Breast epithelium (tissue), 4 donors: ENCODE results near the gene RNF111. TPM values are rescaled to one million over a fixed set of nuclear protein-coding genes. Genes with fewer than 3 reads are reported as not detected.

Experiments used
- DNase-seq, 2 donors: peaks; one replicate each; pipeline ENCODE4 v3.0.0-alpha.2; 2019; ENCODE audit warnings: low spot score in 2 of 2
- H3K27ac ChIP-seq, 2 donors: fragments of 200-600 bp; sonication (generic) in 1 of 2; one replicate each; pipeline ENCODE4 v1.5.1; 2016 to 2019; ENCODE audit warnings: mild to moderate bottlenecking in 1 of 2
- H3K27me3 ChIP-seq, 2 donors: fragments of 200-600 bp; sonication (generic) in 1 of 2; one replicate each; pipeline versions ENCODE4 v1.5.1 to v1.6.0; 2017 to 2019; ENCODE audit warnings: control low read depth in 1 of 2, mild to moderate bottlenecking in 1 of 2
- H3K36me3 ChIP-seq: fragments of 200-600 bp; one replicate; pipeline ENCODE4 v1.5.1; 2019
- H3K4me1 ChIP-seq, 2 donors: fragments of 200-600 bp; sonication (generic); one replicate each; pipeline ENCODE4 v1.5.1; 2016 to 2019; ENCODE audit warnings: control low read depth in 1 of 2
- H3K4me3 ChIP-seq, 3 donors: fragments of 200-600 bp; sonication (generic); 1 replicate in 2 of 3; 2 replicates in 1 of 3; pipeline ENCODE4 v1.5.1; 2016 to 2019; ENCODE audit warnings: mild to moderate bottlenecking in 3 of 3, moderate library complexity in 2 of 3
- H3K9me3 ChIP-seq, 2 donors: fragments of 200-600 bp; sonication (generic) in 1 of 2; one replicate each; pipeline ENCODE4 v1.5.1; 2016 to 2019; ENCODE audit warnings: control low read depth in 1 of 2
- CTCF ChIP-seq, 3 donors: fragments of 450-650 bp; IDR thresholded peaks; one replicate each; pipeline ENCODE4 v1.5.1; 2016 to 2017; ENCODE audit warnings: antibody characterized with exemption in 3 of 3, mild to moderate bottlenecking in 3 of 3, moderate library complexity in 3 of 3
- POLR2A ChIP-seq: fragments of 450-650 bp; IDR thresholded peaks from one replicate; pipeline ENCODE4 v1.6.1; 2016; ENCODE audit warnings: antibody characterized with exemption, mild to moderate bottlenecking, moderate library complexity
- POLR2AphosphoS5 ChIP-seq, 3 donors: sonication (generic); formaldehyde crosslinking; IDR thresholded peaks; one replicate each; pipeline ENCODE4 v1.6.1; 2017; ENCODE audit warnings: antibody characterized with exemption in 3 of 3
- intact Hi-C: fragments of 100-400 bp; cut with DNase I; formaldehyde crosslinking; loops from one replicate; pipeline ENCODE4 v1.15.1; 2023; ENCODE audit warnings: low total_unique reads
- total RNA-seq, 3 donors: library from RNA; depleted of rRNA; stranded (reverse); fragments of >200 nt; gene quantifications; one replicate each; pipeline ENCODE4 v1.1.0, GENCODE V29; 2016

The RNF111 gene
- total RNA-seq, 3 donors from 2014 or later, result 18.4 to 36.9 (median 27.9) TPM

DNA sequence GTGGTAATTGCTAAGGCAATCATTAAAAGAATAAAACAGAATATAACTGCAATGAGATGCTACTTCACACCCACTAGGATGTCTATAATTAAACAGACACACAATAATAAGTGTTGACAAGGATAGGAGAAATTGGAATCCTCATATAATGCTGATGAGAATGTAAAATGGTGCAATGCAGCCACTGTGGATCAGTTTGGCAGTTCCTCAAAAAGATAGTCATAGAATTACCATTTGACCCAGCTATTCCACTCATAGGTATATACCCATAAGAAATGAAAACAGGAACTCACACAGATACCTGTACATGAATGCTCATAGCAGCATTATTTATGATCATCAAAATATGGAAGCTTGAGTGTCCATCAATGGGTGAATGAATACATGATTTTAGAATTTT, 9.6 kb upstream of the RNF111 start:
- TF ChIP-seq POLR2A, result no peak
- Histone ChIP-seq H3K27me3 (no peaks in the 10 kb centered on the region), H3K36me3 (no peaks in the 10 kb centered on the region), H3K4me3 (no peak overlapping the region), H3K9me3 (no peaks in the 10 kb centered on the region), H3K27ac (no peak overlapping the region), H3K4me1 (no peaks in the 10 kb centered on the region)
- intact Hi-C loops, result no loop called here
- no peak for DNase-seq

DNA sequence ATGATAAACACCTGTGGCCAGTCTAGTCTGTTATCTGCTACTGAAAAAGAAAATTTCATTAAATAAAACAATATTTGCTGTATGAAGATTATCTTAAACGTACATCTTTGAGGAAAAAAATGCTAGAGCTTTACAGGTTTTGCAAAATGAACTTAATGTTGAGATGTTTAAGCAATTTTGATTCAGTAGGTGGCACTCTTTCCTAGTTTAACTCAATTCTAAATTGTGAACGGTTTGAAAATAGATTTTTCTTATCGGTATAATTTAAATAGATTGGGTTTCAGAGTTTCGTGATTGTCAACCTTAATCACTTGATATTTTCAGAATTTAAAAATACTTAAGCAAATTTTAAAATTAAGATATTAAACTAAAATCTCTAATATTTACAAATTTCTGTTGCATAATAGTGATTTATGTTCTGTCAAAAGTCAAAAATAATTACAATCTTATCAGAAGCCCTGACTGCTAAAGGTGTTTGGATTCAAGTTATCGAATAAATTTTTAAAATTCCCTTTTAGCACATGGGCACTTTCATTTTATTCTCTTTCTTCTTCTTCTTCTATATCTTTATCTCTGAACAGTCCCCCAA, 7.0 kb upstream of the RNF111 start:
- Histone ChIP-seq H3K4me3 (no peak overlapping the region), H3K36me3 (no peaks in the 10 kb centered on the region), H3K27ac (no peak overlapping the region), H3K27me3 (no peaks in the 10 kb centered on the region), H3K9me3 (no peaks in the 10 kb centered on the region), H3K4me1 (no peaks in the 10 kb centered on the region)
- TF ChIP-seq CTCF (IDR thresholded peaks at IDR 0.05), result peak in 2 of 3 donors; percentile 52 to 56
- TF ChIP-seq POLR2A, result no peak
- intact Hi-C loops, result no loop called here
- no peak for DNase-seq

- TF ChIP-seq POLR2AphosphoS5 (IDR thresholded peaks at IDR 0.05) (no peak), CTCF (IDR thresholded peaks at IDR 0.05) (no peak), POLR2A (no peak)
- no peak for DNase-seq
- no peak overlapping the region for H3K27ac ChIP-seq
- no peaks in the 10 kb centered on the region for H3K27me3 ChIP-seq
- no peaks in the 10 kb centered on the region for H3K4me1 ChIP-seq
- H3K36me3 ChIP-seq, result no peaks in the 10 kb centered on the region
- H3K4me3 ChIP-seq, result no peak overlapping the region
- intact Hi-C loops, result no loop called here
- H3K9me3 ChIP-seq, result no peaks in the 10 kb centered on the region
Measured at GRCh38 chr15:58981808-58982475, 5.5 kb upstream of the RNF111 start.

DNA sequence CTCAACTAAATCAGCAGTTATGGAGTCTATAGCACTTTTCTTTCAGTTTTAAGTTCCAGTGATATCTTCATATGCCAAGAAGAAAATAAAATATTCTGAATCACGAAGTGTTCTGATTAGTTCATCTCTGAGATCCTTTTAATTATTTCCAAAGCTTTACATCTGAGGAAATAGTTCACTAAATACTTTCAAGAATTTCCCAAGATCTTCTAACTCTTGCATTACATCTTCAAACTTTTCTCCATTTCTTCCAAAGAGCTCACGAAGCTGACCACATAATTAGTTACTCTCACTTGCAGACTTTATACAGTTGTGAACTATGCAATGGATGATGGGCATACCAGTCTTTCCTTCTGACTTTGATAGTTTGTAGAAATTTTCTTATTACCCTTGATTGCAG, 4.2 kb upstream of the RNF111 start:
- DNase-seq, result no peak
- Histone ChIP-seq H3K4me3 (no peak overlapping the region), H3K9me3 (no peaks in the 10 kb centered on the region), H3K36me3 (no peaks in the 10 kb centered on the region), H3K27ac (no peak overlapping the region), H3K27me3 (no peaks in the 10 kb centered on the region), H3K4me1 (no peaks in the 10 kb centered on the region)
- TF ChIP-seq CTCF (IDR thresholded peaks at IDR 0.05) (no peak), POLR2AphosphoS5 (IDR thresholded peaks at IDR 0.05) (no peak), POLR2A (no peak)
- intact Hi-C loops, result no loop called here

DNA sequence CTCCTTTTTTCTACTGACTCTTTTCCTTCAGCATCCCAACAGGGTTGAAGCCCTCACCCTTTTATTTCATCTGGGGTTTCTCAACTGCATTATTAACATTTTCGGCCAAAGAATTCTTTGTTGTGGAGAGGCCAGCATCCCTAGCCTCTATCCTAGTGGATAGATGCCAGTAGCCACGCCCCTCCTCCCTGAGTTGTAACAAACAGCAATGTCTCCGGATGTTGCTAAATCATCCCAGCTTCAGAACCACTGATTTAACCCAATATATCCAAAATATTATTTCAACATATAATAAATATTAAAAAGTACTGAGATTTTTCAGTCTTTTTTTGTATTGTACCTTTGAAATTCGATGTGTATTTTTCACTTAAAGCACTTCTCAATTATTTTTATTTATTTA, 2.0 kb upstream of the RNF111 start:
- H3K4me3 ChIP-seq, result no peak overlapping the region
- H3K27ac ChIP-seq, result no peak overlapping the region
- TF ChIP-seq POLR2A (no peak), CTCF (IDR thresholded peaks at IDR 0.05) (no peak), POLR2AphosphoS5 (IDR thresholded peaks at IDR 0.05) (no peak)
- no peaks in the 10 kb centered on the region for H3K4me1 ChIP-seq
- no peak for DNase-seq
- no peaks in the 10 kb centered on the region for H3K9me3 ChIP-seq
- no peaks in the 10 kb centered on the region for H3K36me3 ChIP-seq
- no peaks in the 10 kb centered on the region for H3K27me3 ChIP-seq
- intact Hi-C loops, result no loop called here
